Measurements from ENCODE around the gene PPP4R3B. TPM values are rescaled to one million over a fixed set of nuclear protein-coding genes. Genes with fewer than 3 reads are reported as not detected.

The PPP4R3B gene
- total and polyA plus RNA-seq, 2 of the 13 experiments (the other 11 are each of a cell fraction or from before 2014, with no cell fraction given), result 24.2 to 53.0 TPM

DNA sequence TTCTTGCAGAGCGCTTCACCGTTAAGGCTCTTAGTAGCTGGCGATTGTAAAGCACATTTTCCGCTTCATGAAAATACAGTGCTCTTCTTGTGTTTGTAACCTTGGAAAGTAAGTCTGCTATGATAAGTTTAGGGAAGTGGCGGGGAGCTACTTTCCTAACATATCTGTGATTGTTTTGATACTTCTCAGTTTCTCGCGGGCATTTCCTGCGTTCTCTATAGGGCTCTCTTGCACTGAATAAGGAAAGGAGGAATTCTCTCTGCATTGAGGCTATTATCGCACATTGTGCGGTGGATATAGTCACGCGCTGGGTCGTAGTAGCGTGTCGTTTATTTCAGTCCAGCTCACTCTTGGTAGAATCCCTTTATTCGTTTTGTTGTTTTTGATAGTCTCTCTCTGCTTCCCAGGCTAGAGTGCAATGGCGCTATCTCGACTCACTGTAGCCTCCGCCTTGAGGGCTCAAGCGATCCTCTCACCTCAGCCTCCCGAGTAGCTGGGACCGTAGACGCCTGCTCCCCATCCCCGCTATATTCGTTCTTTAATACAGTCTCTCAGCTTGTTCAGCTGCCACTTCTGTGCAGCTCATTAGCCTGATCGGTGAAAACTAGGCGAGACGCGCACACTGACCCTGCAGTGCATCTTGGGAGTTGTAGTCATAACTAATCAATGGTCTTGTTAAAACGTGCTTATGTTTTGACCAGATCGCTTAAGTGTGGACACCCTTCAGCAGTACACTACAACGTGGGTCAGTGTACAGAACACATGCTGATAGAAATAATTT lies 1.0 kb upstream of the PPP4R3B start (continued):
- TF ChIP-seq, protein P1, sequence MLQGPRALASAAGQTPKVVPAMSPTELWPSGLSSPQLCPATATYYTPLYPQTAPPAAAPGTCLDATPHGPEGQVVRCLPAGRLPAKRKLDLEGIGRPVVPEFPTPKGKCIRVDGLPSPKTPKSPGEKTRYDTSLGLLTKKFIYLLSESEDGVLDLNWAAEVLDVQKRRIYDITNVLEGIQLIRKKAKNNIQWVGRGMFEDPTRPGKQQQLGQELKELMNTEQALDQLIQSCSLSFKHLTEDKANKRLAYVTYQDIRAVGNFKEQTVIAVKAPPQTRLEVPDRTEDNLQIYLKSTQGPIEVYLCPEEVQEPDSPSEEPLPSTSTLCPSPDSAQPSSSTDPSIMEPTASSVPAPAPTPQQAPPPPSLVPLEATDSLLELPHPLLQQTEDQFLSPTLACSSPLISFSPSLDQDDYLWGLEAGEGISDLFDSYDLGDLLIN (CRISPR knock-in tag; IDR thresholded peaks at IDR 0.05; ENCODE audit: borderline replicate concordance), result no peak
- no peak for TF ChIP-seq MTF1 (CRISPR knock-in tag; IDR thresholded peaks at IDR 0.05)
- TF ChIP-seq, protein P2, sequence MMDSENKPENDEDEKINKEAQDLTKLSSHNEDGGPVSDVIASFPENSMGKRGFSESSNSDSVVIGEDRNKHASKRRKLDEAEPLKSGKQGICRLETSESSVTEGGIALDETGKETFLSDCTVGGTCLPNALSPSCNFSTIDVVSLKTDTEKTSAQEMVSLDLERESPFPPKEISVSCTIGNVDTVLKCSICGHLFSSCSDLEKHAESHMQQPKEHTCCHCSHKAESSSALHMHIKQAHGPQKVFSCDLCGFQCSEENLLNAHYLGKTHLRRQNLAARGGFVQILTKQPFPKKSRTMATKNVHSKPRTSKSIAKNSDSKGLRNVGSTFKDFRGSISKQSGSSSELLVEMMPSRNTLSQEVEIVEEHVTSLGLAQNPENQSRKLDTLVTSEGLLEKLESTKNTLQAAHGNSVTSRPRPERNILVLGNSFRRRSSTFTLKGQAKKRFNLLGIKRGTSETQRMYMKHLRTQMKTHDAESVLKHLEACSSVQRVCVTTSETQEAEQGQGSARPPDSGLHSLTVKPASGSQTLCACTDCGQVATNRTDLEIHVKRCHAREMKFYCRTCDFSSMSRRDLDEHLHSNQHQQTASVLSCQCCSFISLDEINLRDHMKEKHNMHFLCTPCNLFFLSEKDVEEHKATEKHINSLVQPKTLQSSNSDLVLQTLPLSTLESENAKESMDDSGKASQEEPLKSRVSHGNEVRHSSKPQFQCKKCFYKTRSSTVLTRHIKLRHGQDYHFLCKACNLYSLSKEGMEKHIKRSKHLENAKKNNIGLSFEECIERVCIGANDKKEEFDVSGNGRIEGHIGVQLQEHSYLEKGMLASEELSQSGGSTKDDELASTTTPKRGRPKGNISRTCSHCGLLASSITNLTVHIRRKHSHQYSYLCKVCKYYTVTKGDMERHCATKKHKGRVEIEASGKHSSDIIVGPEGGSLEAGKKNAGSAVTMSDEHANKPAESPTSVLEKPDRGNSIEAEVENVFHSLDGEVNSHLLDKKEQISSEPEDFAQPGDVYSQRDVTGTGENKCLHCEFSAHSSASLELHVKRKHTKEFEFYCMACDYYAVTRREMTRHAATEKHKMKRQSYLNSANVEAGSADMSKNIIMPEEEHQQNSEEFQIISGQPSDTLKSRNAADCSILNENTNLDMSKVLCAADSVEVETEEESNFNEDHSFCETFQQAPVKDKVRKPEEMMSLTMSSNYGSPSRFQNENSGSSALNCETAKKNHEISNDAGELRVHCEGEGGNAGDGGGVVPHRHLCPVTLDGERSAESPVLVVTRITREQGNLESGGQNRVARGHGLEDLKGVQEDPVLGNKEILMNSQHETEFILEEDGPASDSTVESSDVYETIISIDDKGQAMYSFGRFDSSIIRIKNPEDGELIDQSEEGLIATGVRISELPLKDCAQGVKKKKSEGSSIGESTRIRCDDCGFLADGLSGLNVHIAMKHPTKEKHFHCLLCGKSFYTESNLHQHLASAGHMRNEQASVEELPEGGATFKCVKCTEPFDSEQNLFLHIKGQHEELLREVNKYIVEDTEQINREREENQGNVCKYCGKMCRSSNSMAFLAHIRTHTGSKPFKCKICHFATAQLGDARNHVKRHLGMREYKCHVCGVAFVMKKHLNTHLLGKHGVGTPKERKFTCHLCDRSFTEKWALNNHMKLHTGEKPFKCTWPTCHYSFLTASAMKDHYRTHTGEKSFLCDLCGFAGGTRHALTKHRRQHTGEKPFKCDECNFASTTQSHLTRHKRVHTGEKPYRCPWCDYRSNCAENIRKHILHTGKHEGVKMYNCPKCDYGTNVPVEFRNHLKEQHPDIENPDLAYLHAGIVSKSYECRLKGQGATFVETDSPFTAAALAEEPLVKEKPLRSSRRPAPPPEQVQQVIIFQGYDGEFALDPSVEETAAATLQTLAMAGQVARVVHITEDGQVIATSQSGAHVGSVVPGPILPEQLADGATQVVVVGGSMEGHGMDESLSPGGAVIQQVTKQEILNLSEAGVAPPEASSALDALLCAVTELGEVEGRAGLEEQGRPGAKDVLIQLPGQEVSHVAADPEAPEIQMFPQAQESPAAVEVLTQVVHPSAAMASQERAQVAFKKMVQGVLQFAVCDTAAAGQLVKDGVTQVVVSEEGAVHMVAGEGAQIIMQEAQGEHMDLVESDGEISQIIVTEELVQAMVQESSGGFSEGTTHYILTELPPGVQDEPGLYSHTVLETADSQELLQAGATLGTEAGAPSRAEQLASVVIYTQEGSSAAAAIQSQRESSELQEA (CRISPR knock-in tag; IDR thresholded peaks at IDR 0.05; ENCODE audit: not compliant biosample characterization), result no peak
- TF ChIP-seq ZNF30 (CRISPR knock-in tag; IDR thresholded peaks at IDR 0.05), result no peak
- no peak for TF ChIP-seq ZNF572 (CRISPR knock-in tag; IDR thresholded peaks at IDR 0.05)
- no peak for TF ChIP-seq ZNF501 (CRISPR knock-in tag; IDR thresholded peaks at IDR 0.05)
- no peak for TF ChIP-seq PCBP2 (optimal IDR thresholded peaks at IDR 0.05; ENCODE audit: low read depth, low read length, poor library complexity, severe bottlenecking)
- no peak for TF ChIP-seq ZNF160 (CRISPR knock-in tag; IDR thresholded peaks at IDR 0.05)
- no peak for TF ChIP-seq ZNF598 (CRISPR knock-in tag; IDR thresholded peaks at IDR 0.05; ENCODE audit: borderline replicate concordance)
- TF ChIP-seq, protein P3, sequence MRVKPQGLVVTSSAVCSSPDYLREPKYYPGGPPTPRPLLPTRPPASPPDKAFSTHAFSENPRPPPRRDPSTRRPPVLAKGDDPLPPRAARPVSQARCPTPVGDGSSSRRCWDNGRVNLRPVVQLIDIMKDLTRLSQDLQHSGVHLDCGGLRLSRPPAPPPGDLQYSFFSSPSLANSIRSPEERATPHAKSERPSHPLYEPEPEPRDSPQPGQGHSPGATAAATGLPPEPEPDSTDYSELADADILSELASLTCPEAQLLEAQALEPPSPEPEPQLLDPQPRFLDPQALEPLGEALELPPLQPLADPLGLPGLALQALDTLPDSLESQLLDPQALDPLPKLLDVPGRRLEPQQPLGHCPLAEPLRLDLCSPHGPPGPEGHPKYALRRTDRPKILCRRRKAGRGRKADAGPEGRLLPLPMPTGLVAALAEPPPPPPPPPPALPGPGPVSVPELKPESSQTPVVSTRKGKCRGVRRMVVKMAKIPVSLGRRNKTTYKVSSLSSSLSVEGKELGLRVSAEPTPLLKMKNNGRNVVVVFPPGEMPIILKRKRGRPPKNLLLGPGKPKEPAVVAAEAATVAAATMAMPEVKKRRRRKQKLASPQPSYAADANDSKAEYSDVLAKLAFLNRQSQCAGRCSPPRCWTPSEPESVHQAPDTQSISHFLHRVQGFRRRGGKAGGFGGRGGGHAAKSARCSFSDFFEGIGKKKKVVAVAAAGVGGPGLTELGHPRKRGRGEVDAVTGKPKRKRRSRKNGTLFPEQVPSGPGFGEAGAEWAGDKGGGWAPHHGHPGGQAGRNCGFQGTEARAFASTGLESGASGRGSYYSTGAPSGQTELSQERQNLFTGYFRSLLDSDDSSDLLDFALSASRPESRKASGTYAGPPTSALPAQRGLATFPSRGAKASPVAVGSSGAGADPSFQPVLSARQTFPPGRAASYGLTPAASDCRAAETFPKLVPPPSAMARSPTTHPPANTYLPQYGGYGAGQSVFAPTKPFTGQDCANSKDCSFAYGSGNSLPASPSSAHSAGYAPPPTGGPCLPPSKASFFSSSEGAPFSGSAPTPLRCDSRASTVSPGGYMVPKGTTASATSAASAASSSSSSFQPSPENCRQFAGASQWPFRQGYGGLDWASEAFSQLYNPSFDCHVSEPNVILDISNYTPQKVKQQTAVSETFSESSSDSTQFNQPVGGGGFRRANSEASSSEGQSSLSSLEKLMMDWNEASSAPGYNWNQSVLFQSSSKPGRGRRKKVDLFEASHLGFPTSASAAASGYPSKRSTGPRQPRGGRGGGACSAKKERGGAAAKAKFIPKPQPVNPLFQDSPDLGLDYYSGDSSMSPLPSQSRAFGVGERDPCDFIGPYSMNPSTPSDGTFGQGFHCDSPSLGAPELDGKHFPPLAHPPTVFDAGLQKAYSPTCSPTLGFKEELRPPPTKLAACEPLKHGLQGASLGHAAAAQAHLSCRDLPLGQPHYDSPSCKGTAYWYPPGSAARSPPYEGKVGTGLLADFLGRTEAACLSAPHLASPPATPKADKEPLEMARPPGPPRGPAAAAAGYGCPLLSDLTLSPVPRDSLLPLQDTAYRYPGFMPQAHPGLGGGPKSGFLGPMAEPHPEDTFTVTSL (CRISPR knock-in tag; IDR thresholded peaks at IDR 0.05; ENCODE audit: borderline replicate concordance), result no peak
- no peak; the same call in 1 of the 2 replicates for TF ChIP-seq ZFX (CRISPR knock-in tag; IDR thresholded peaks at IDR 0.05; ENCODE audit: low read depth)
- no peak for TF ChIP-seq SRSF9 (IDR thresholded peaks at IDR 0.05; ENCODE audit: borderline replicate concordance, insufficient read depth, low read depth, low read length, poor library complexity, severe bottlenecking)
- TF ChIP-seq RORA (CRISPR knock-in tag; IDR thresholded peaks at IDR 0.05), result no peak
